ENCODE results near the gene PRDX2. TPM values are rescaled to one million over a fixed set of nuclear protein-coding genes. Genes with fewer than 3 reads are reported as not detected.
"Not testable (repeated sequence)": the region's sequence is repeated elsewhere in the genome, so short reads cannot be mapped to it uniquely, and the experiment has no call there.

Gene PRDX2
- total RNA-seq (191 TPM), polyA plus RNA-seq (ENCODE audit: insufficient read depth in 1 of 8, insufficient read length in 8 of 8, low replicate concordance in 1 of 8) (100 to 1,000 TPM; 143 to 189 (median 171) TPM)
- long read RNA-seq, donor 1, transcript PRDX2-201 (6 exons, 987 nt), result major isoform, 43 of 58 reads
- long read RNA-seq, donor 1, partial matches to known transcripts, result 12 of 58 reads
- long read RNA-seq, donor 1, other reads (novel, unspliced or antisense), result 0 of 58 reads
- long read RNA-seq, donor 2, transcript PRDX2-201 (6 exons, 987 nt), result major isoform, 18 of 18 reads
- long read RNA-seq, donor 2, partial matches to known transcripts, result 0 of 18 reads
- long read RNA-seq, donor 2, other reads (novel, unspliced or antisense), result 0 of 18 reads
- long read RNA-seq, donor 3, transcript PRDX2-201 (6 exons, 987 nt), result major isoform, 131 of 171 reads
- long read RNA-seq, donor 3, partial matches to known transcripts, result 26 of 171 reads
- long read RNA-seq, donor 3, other reads (novel, unspliced or antisense), result 12 of 171 reads
- long read RNA-seq, donor 4, transcript PRDX2-201 (6 exons, 987 nt), result major isoform, 82 of 95 reads
- long read RNA-seq, donor 4, partial matches to known transcripts, result 11 of 95 reads
- long read RNA-seq, donor 4, other reads (novel, unspliced or antisense), result 0 of 95 reads
- long read RNA-seq, donor 5, transcript PRDX2-201 (6 exons, 987 nt), result major isoform, 162 of 221 reads
- long read RNA-seq, donor 5, partial matches to known transcripts, result 43 of 221 reads
- long read RNA-seq, donor 5, other reads (novel, unspliced or antisense), result 12 of 221 reads
- long read RNA-seq, donor 6, transcript PRDX2-201 (6 exons, 987 nt), result major isoform, 119 of 187 reads
- long read RNA-seq, donor 6, partial matches to known transcripts, result 57 of 187 reads
- long read RNA-seq, donor 6, other reads (novel, unspliced or antisense), result 9 of 187 reads
- long read RNA-seq, donor 7, transcript PRDX2-201 (6 exons, 987 nt), result major isoform, 121 of 161 reads
- long read RNA-seq, donor 7, partial matches to known transcripts, result 40 of 161 reads
- long read RNA-seq, donor 7, other reads (novel, unspliced or antisense), result 0 of 161 reads
- long read RNA-seq, donor 8, transcript PRDX2-201 (6 exons, 987 nt), result major isoform, 84 of 97 reads
- long read RNA-seq, donor 8, partial matches to known transcripts, result 12 of 97 reads
- long read RNA-seq, donor 8, other reads (novel, unspliced or antisense), result 0 of 97 reads
- long read RNA-seq, donor 9, transcript PRDX2-201 (6 exons, 987 nt), result major isoform, 83 of 110 reads
- long read RNA-seq, donor 9, partial matches to known transcripts, result 20 of 110 reads
- long read RNA-seq, donor 9, other reads (novel, unspliced or antisense), result 6 of 110 reads
- long read RNA-seq, donor 10, transcript PRDX2-201 (6 exons, 987 nt), result major isoform, 131 of 167 reads
- long read RNA-seq, donor 10, partial matches to known transcripts, result 11 of 167 reads
- long read RNA-seq, donor 10, other reads (novel, unspliced or antisense), result 23 of 167 reads
- long read RNA-seq, donor 11, transcript PRDX2-201 (6 exons, 987 nt), result major isoform, 111 of 141 reads
- long read RNA-seq, donor 11, partial matches to known transcripts, result 28 of 141 reads
- long read RNA-seq, donor 11, other reads (novel, unspliced or antisense), result 0 of 141 reads

DNA sequence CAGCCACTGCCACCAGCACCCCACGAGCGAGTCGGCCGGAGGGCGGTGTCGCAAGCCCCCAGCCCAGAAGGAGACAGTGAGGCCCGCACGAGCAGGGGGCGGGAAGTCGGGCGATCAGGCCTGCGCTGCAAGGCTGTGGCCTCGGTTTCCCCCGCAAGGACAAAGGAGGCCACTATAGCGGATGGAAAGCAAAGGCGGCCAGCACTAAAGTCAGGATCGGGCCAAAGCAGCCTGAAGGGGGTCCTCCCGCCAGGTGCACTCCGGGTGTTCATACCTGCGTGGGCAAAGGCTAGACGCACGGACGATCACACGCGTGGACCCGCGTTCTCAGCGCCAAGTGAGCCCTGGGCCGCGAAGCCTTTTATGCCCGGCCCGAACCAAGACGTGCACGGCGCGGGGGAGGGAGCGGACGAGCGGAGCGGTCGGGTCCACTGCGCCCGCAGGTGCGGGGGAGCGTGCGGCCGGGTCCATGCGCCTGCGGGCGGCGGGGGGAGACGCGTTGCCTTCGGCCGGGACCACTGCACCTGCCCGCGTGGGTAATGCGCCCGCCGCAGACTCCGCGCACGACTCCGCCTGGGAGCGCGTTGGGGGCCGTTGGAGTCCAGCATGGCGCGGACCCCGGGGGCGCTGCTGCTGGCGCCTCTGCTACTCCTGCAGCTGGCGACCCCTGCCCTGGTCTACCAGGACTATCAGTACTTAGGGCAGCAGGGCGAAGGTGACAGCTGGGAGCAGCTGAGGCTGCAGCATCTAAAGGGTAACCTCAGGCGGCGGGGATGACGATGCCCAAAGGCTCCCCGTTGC is at the start of gene PRDX2, which contains the start of gene THSD8:
TSS of gene PRDX2 (minus strand) at position 335 of the 801 bp plus-strand sequence. CDS start 539 bp downstream, outside the sequence.
TSS of gene THSD8 (plus strand) at position 604 of the 801 bp plus-strand sequence. CDS start at position 607, 3 bp downstream.
- peaks cover 5% of the 10 kb centered on the region for H3K27me3 ChIP-seq (ENCODE audit: control insufficient read depth, insufficient read depth, low read length)
- peak; percentile 89 for DNase-seq
- peak within 1 kb of the TSS; percentile 79 for H3K27ac ChIP-seq (ENCODE audit: low read length)
- under 1% methylated on average over 78 of the region's 78 CpGs for WGBS (ENCODE audit: insufficient coverage)
- peak within 1 kb of the TSS; percentile 96 for H3K4me3 ChIP-seq (ENCODE audit: low read length)
- H3K36me3 ChIP-seq (ENCODE audit: control insufficient read depth, insufficient read depth, low read length), result peaks cover 21% of the 10 kb centered on the region
- no peaks in the 10 kb centered on the region for H3K9me3 ChIP-seq (replicated peaks; ENCODE audit: control insufficient read depth, low read depth, low read length)
- H3K4me1 ChIP-seq (ENCODE audit: control insufficient read depth, insufficient read depth, low read length), result peaks cover 28% of the 10 kb centered on the region

DNA sequence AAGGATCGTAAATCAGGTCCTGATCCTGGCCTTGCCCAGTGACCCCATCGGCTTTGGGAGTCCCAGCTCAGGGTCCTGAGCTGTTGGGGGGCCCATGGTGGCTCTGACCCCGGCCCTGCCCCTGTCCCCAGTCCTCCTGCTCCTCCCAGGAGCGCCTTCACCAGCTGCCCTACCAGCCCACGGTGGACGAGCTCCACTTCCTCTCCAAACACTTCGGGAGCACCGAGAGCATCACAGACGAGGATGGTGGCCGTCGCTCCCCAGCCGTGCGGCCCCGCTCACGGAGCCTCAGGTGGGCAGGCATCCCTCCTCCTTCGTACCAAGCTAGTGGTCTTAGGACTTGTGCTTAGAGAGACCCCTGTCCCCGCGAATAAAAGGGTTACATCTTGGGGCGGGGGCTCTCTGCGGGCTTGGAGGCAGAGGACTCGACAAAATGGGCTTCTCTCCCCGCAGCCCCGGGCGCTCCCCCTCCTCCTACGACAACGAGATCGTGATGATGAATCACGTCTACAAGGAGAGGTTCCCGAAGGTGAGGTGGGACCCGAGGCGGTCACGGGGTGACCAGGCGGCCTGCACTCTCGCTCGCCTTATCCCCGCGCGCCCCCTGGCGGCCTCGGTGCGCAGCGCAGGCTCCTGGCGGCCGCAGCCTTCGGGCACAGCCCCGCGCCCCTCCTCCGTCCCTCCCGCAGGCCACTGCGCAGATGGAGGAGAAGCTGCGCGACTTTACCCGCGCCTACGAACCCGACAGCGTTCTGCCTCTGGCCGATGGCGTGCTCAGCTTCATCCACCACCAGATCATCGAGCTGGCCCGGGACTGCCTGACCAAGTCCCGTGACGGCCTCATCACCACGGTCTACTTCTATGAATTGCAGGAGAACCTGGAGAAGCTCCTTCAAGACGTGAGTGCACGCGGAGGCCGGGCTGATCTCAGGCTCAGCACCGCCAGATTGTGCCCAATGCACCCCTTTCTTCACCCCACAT is 45.8 kb upstream of the PRDX2 start:
- no peaks in the 10 kb centered on the region for H3K9me3 ChIP-seq (replicated peaks; ENCODE audit: control insufficient read depth, low read depth, low read length)
- peak; percentile 86 for DNase-seq
- H3K4me1 ChIP-seq (ENCODE audit: control insufficient read depth, insufficient read depth, low read length), result peaks cover 7% of the 10 kb centered on the region
- 11% methylated on average over 64 of the region's 69 CpGs for WGBS (ENCODE audit: insufficient coverage)
- peak overlapping the region; percentile 21 for H3K4me3 ChIP-seq (ENCODE audit: low read length)
- H3K27ac ChIP-seq (ENCODE audit: low read length), result no peak overlapping the region
- H3K36me3 ChIP-seq (ENCODE audit: control insufficient read depth, insufficient read depth, low read length), result no peaks in the 10 kb centered on the region
- H3K27me3 ChIP-seq (ENCODE audit: control insufficient read depth, insufficient read depth, low read length), result peaks cover 33% of the 10 kb centered on the region

DNA sequence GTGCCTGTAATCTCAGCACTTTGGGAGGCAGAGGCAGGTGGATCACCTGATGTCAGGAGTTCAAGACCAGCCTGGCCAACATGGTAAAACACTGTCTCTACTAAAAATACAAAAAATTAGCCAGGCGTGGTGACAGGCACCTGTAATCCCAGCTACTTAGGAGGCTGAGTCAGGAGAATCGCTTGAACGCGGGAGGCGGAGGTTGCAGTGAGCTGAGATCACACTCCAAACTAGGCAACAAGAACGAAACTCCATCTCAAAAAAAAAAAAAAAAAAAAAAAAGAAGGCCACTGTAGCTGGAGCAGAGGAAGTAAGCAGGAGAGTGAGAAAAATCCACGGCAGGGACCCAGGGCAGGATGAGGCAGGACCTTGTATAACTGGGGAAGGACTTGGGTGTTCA is 45.0 kb upstream of the PRDX2 start:
- H3K27ac ChIP-seq (ENCODE audit: low read length); H3K4me1 ChIP-seq (ENCODE audit: control insufficient read depth, insufficient read depth, low read length); H3K36me3 ChIP-seq (ENCODE audit: control insufficient read depth, insufficient read depth, low read length); H3K4me3 ChIP-seq (ENCODE audit: low read length); H3K9me3 ChIP-seq (replicated peaks; ENCODE audit: control insufficient read depth, low read depth, low read length); DNase-seq: not testable (repeated sequence)
- 57% methylated on average over 1 of the region's 7 CpGs for WGBS (ENCODE audit: insufficient coverage)
- peaks cover 40% of the 10 kb centered on the region for H3K27me3 ChIP-seq (ENCODE audit: control insufficient read depth, insufficient read depth, low read length)

DNA sequence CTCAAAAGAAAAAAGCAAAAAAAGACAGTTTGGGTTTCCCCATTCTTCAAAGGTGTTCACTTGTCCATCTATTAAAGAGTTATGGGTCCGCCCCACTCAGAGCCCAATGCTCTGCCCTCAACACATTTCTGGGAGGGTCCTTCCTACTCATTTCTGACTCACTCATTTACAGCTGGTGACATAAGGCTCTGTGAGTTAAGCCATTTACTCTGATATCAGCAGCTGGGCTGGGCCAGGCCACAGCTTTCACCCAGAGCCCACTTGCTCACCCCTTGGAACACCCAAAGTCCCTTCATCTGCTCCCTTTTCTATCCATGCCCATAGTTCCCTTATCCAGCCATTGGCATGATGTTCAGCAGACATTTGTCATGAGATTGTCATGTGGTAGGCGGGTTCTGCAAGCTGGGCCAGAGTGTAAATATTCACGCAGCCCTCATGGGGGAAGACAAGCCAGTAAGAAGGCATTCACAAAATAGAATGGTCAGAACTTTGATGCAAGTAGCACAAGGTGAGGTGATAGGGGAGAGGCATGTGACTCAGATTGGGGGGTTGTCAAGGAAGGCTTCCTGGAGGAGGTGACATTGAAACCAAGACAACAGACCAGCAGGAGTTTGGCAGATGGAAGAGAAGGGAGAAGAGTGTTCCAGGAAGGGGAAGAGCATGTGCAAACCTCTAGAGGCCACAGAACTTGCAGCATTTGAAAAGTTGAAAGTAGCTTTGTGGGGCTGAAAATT is 42.6 kb upstream of the PRDX2 start:
- H3K4me1 ChIP-seq (ENCODE audit: control insufficient read depth, insufficient read depth, low read length), result peaks cover 12% of the 10 kb centered on the region
- peaks cover 62% of the 10 kb centered on the region for H3K27me3 ChIP-seq (ENCODE audit: control insufficient read depth, insufficient read depth, low read length)
- 87% methylated on average over 3 of the region's 3 CpGs for WGBS (ENCODE audit: insufficient coverage)
- H3K36me3 ChIP-seq (ENCODE audit: control insufficient read depth, insufficient read depth, low read length), result no peaks in the 10 kb centered on the region
- no peaks in the 10 kb centered on the region for H3K9me3 ChIP-seq (replicated peaks; ENCODE audit: control insufficient read depth, low read depth, low read length)
- no peak for DNase-seq
- no peak overlapping the region for H3K27ac ChIP-seq (ENCODE audit: low read length)
- H3K4me3 ChIP-seq (ENCODE audit: low read length), result no peak overlapping the region

- no peaks in the 10 kb centered on the region for H3K9me3 ChIP-seq (replicated peaks; ENCODE audit: control insufficient read depth, low read depth, low read length)
- peaks cover 16% of the 10 kb centered on the region for H3K4me1 ChIP-seq (ENCODE audit: control insufficient read depth, insufficient read depth, low read length)
- DNase-seq, result no peak
- H3K36me3 ChIP-seq (ENCODE audit: control insufficient read depth, insufficient read depth, low read length), result no peaks in the 10 kb centered on the region
- H3K4me3 ChIP-seq (ENCODE audit: low read length), result no peak overlapping the region
- H3K27ac ChIP-seq (ENCODE audit: low read length), result no peak overlapping the region
- H3K27me3 ChIP-seq (ENCODE audit: control insufficient read depth, insufficient read depth, low read length), result peaks cover 71% of the 10 kb centered on the region
- 87% methylated on average over 6 of the region's 11 CpGs for WGBS (ENCODE audit: insufficient coverage)
Observed at GRCh38 chr19:12843328-12843727, 41.7 kb upstream of the PRDX2 start.

DNA sequence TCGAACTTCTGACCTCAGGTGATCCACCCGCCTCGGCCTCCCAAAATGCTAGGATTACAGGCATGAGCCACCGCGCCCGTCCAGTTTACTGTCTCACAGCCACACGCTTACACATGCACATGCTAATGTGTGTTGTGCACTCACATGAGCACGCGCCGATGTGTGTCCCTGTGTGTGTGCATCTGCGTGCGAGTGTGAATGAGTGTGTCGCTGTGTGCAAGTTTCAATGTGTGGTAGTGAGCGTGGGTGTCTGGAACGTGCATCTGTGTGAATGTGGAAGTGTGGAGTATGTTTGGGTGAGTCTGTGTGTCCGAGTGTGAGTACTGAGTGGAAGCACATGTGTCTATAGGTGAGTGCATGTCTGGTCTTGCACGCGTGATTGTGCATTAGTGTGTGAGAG is 40.9 kb upstream of the PRDX2 start:
- peaks cover 73% of the 10 kb centered on the region for H3K27me3 ChIP-seq (ENCODE audit: control insufficient read depth, insufficient read depth, low read length)
- H3K9me3 ChIP-seq (replicated peaks; ENCODE audit: control insufficient read depth, low read depth, low read length), result no peaks in the 10 kb centered on the region
- H3K4me3 ChIP-seq (ENCODE audit: low read length), result no peak overlapping the region
- peaks cover 16% of the 10 kb centered on the region for H3K4me1 ChIP-seq (ENCODE audit: control insufficient read depth, insufficient read depth, low read length)
- no peaks in the 10 kb centered on the region for H3K36me3 ChIP-seq (ENCODE audit: control insufficient read depth, insufficient read depth, low read length)
- no peak overlapping the region for H3K27ac ChIP-seq (ENCODE audit: low read length)
- WGBS (ENCODE audit: insufficient coverage), result 93% methylated on average over 18 of the region's 18 CpGs
- DNase-seq, result no peak

GRCh38 chr19:12841094-12841493 is 39.5 kb upstream of the PRDX2 start:
- H3K27ac ChIP-seq (ENCODE audit: low read length), result no peak overlapping the region
- peaks cover 79% of the 10 kb centered on the region for H3K27me3 ChIP-seq (ENCODE audit: control insufficient read depth, insufficient read depth, low read length)
- peaks cover 12% of the 10 kb centered on the region for H3K4me1 ChIP-seq (ENCODE audit: control insufficient read depth, insufficient read depth, low read length)
- 0% methylated on average over 25 of the region's 29 CpGs for WGBS (ENCODE audit: insufficient coverage)
- no peaks in the 10 kb centered on the region for H3K9me3 ChIP-seq (replicated peaks; ENCODE audit: control insufficient read depth, low read depth, low read length)
- no peaks in the 10 kb centered on the region for H3K36me3 ChIP-seq (ENCODE audit: control insufficient read depth, insufficient read depth, low read length)
- no peak for DNase-seq
- no peak overlapping the region for H3K4me3 ChIP-seq (ENCODE audit: low read length)

Data from muscle of leg (tissue), 16 donors.